Measurements from ENCODE around the gene TMEM31.

DNA sequence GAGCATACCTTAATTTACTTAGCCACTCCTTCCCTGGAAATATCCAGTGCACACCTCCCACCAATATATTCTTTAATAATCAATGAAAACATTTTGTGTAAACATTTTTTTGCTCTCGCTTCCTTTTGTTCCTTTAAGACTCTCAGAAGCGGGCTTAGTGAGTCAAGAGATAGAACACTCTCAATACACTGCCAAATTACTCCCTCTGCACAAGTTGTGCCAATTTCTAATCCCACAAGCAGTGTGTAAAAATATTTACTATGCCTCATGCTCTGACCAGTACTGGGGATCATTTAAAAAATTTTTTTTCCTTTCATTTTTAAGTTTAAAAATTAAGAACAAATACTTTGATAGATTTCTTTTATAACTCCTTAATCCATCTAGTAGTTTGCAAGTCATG lies 29.3 kb upstream of the TMEM31 start:
- no peak for TF ChIP-seq ZBTB44 (tag by site-specific recombination; IDR thresholded peaks at IDR 0.05)
- no peak for TF ChIP-seq ZNF121 (tag by site-specific recombination; IDR thresholded peaks at IDR 0.05)

Measured in HEK293 (cell line).